GM18873 (cell line): ENCODE results near the gene EDDM13.
"Not testable (repeated sequence)": the region's sequence is repeated elsewhere in the genome, so short reads cannot be mapped to it uniquely, and the experiment has no call there.

Experiments
- ATAC-seq: cut with Tn5 transposase; IDR thresholded peaks from one replicate; pipeline ENCODE4 v1.9.1; 2021; ENCODE audit warnings: mild to moderate bottlenecking, moderate library complexity, moderate number of reproducible peaks; ENCODE audit not compliant: unreplicated experiment, low FRiP score

Gene EDDM13

DNA sequence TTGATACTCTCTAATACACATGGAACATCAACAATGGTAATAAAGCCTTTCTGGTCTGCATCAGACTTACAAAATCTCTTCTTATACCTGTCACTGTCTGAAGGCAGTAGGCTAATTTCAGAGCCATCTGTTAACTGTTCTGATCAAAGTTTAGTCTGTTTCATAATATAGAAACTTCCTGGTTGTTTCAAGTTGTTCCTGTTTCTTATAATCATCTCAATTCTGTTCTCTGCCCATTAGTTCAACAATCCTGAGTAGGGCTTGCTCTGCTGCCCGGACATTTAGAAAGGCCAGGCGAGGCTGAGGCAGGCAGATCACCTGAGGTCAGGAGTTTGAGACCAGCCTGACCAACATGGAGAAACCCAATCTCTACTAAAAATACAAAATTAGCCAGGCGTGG lies 47.4 kb downstream of the EDDM13 start:
- no peak for ATAC-seq

DNA sequence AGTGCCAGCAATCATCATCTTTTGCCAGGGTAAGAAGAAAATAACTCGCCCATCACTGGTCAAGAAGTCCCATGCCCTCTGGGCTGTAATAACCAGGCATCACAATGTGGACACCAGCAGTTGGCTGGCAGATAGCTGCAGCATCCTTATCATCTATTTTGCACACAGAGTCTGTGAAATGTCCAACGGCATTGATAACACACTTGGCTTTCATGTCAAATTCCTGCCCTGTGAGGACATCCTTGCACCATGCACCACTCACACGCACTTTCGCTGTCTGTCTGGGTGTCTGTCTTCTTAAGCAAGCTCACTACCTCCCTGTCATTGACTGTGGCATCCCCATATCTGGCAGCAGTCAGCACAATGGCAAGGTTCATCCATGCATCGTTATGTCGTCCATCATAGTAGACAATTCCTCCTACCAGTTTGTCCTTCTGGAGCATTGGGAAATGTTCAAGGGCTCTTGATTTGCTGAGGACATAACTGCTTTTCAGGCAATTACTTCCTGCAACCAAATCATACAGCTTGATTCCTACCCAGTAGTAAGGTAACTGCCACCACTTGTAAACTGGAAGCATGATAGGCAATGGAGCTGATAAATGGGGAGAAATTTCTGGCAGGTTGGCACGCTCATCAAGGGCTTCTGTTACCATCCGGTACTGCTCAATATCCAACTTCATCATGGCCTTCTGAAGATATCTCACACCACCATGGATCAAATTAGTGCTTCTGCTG lies 48.9 kb downstream of the EDDM13 start:
- ATAC-seq = no peak

DNA sequence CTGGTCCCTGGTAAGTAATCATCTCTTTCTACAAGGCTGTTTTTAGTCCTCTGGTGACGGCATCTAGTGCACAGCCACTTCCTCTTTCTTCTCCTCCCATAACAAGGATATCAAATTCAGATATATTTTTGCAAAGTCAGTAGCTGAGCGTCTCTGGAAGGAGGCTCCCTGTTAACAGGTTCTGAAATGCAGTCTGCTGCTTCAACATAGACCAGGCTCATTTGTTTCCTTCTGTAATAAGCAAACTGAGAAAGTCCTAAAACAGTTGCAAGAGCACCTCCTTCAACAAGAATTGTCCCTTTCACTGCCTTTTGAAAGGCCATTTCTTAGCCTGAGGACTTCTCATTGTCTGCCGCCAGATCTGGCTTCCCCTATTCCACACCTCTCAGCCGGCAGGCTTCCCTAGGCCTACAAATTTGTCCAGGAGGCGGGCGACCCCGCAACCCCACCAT lies 49.5 kb downstream of the EDDM13 start:
- ATAC-seq = no peak

DNA sequence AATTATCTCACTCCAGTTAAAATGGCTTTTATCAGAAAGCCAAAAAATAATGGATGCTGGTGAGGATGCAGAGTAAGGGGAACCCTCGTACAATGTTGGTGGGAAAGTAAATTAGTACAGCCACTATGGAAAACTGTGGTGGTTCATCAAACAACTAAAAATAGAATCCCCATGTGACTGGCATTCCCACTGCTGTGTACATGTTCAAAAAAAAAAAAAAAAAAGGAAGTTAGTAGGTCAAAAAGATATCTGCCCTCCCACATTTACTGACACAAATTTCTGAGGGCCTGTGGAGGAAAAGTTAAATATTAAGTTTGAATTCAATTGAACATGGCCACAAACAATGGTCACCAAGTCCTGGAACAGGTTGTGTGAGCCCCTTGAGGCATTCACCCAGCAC lies 51.9 kb downstream of the EDDM13 start:
- ATAC-seq = no peak

DNA sequence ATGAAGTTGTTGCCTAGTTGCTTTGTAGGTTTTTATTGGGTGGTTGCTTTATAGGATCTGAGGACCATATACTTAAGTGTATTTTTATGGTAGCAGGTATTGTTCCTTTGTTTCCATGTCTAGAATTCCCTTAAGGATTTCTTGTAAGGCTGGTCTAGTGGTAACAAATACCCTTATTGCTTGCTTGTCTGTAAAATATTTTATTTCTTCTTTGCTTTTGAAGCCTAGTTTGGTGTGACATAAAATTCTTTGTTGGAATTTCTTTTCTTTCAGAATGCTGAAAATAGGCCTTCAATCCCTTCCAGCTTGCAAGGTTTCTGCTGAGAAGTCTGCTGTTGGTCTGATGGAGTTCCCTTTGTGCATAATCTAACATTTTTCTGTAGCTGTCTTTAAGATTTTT lies 60.1 kb downstream of the EDDM13 start:
- ATAC-seq = no peak

DNA sequence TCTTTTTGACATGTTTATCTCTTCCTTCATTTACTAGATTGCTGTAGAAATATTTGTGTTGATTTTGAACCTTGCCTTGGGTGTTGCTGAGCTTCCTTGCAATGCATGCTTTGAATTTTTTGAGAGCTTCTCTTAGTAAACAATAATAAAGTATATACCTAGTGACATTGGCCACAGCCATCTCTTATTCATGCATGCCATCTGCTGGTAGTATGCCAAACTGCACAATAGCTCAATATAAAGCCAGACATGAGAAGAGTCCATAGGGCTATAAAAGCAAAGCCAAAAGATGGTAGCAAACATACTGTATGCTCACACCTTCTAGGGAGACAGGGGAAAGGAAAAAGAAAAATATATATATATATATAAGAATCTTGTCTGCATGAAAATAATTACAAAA lies 61.0 kb downstream of the EDDM13 start:
- ATAC-seq = no peak

DNA sequence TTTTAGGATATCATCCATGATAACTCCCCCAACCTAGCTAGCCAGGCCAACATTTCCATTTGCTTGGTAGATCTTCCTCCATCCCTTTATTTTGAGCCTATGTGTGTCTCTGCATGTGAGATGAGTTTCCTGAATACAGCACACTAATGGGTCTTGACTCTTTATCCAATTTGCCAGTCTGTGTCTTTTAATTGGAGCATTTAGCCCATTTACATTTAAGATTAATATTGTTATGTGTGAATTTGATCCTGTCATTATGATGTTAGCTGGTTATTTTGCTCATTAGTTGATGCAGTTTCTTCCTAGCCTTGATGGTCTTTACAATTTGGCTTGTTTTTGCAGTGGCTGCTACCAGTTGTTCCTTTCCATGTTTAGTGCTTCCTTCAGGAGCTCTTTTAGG lies 62.8 kb downstream of the EDDM13 start:
- not testable (repeated sequence) for ATAC-seq

DNA sequence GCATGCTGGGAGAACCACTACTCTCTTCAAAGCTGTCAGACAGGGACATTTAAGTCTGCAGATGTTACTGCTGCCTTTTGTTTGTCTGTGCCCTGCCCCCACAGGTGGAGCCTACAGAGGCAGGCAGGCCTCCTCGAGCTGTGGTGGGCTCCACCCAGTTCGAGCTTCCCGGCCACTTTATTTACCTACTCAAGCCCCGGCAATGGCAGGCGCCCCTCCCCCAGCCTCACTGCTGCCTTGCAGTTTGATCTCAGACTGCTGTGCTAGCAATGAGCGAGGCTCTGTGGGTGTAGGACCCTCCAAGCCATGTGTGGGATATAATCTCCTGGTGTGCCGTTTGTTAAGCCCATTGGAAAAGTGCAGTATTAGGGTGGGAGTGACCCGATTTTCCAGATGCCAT lies 64.5 kb downstream of the EDDM13 start:
- ATAC-seq = not testable (repeated sequence)

DNA sequence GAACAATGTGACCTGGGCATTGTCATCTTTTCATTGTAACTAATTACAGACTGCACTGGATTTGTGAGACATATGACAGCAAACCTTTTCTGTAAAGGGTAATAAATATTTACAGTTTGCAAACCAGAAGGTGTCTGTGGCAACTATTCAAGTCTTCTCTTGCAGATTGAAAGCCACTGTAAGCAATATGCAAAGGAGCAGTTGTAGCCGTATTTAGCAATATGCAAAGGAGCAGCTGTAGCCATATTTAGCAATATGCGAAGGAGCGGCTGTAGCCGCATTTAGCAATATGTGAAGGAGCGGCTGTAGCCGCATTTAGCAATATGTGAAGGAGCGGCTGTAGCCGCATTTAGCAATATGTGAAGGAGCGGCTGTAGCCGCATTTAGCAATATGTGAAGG lies 66.5 kb downstream of the EDDM13 start:
- ATAC-seq = not testable (repeated sequence)

DNA sequence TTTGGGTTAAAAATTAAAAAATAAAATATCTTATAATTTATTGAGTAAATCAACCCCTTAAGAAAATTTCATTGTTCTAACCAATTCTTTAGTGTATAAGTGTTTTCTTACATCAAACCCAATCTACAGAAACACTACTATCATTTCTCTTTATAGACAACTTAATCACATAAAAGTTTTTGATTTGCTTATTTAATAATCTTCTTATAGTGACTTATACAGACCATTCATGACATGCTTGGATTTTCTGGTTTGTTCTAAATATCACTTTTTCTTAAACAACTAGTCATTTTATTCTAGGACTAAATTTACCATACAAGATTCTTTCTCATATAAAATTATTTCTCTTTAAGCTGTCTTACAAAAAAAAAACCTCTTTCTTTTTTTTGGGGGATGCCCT lies 69.4 kb downstream of the EDDM13 start:
- no peak for ATAC-seq

DNA sequence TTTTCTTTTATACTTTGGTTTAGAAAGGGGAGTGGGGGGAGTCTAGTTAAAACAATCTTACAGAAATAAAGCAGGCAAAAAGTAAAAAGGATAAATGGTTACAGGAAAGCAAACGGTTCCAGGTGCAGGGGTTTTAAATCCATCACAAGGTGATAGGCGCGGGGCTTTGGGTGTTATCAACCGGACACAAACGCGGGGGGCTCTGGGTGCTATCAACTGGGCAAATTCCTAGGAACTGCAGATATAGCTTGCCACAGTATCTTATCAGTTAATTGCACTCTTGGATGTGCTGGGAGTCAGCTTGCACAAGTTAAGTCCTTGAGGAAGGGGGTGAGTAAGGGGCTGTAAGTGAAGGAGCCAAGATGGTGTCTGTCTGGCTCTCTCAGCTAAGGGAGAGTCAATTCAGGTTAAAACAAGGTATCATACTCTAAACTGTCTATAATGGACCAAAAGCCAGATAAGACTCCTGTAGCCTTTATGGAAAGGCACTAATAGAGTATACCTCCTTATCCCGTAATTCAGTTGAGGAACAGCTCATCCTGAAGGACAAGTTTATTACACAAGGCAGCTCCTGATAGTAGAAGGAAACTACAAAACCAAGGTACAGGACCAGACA lies 74.7 kb downstream of the EDDM13 start:
- no peak for ATAC-seq

DNA sequence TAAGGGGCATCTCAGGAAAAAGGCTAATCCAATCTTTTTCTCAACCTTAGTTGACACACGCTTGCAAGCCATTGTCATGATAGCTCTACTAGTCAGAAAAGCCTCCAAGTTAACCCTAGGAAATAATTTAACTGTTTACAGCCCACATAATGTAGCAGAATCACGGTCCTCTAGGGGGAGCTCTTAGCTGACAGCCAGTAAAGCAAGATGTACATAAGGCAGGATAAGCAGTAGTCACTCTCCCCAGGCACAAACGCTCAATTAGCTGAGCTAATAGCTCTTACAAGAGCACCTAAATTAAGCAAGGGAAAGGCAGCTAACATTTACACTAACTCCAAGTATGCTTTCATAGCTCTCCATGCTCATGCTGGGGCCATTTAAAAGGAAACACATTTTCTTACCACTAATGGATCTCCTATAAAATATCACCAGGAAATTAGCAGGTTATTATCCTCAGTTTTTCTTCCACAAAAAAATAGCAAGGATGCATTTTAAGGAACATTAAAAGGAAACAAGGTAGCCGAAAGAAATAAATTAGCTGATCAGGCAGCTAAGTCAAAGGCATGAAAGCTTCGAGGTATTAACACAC lies 75.8 kb downstream of the EDDM13 start:
- no peak for ATAC-seq

DNA sequence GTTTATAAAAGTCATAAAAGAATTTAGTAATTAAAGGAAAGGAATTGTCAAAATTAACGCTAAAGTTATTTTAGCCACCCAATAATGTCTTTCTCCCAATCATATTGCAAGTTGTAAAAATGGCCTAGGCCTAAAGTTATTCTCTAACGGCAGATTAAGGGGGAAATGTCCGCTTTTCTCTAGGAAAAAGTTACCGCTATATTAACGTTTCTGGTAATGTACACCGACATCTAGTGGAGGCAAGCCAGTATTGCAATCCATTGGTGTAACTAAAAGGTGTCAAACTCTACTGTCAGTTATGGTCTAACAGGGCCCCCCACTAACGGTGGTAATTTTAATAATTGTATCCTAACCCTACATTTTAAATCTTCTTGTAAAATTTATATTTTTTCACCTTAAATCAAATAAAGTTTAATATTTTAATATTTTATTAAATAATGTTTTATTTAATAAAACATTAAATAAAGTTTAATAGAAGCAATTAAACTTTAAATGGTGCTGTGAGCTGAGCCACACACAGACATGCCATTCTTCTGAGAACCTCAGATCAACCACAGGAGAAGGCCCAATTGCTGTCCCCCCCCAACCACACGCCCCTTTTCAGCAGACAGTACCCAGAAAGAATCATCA lies 78.0 kb downstream of the EDDM13 start:
- ATAC-seq = no peak

DNA sequence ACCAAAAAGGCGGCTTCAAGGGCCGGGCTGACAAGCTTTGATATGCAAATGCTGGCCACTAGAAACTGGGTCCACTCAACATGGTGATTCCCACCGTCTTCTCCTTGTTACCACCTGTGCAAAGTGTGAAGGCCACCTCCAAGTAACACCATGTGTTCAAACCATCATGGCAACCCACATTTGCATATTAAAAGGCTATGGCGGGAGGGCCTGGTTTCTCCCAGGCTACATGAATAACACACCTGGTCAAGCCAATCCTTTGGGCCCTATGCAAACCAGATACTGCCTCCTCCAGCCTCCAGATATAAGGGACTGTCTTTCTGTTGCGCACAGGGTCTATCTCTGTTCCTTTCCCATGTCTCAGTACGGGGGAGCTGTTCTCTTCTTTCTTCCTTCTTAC lies 78.7 kb downstream of the EDDM13 start:
- no peak for ATAC-seq

DNA sequence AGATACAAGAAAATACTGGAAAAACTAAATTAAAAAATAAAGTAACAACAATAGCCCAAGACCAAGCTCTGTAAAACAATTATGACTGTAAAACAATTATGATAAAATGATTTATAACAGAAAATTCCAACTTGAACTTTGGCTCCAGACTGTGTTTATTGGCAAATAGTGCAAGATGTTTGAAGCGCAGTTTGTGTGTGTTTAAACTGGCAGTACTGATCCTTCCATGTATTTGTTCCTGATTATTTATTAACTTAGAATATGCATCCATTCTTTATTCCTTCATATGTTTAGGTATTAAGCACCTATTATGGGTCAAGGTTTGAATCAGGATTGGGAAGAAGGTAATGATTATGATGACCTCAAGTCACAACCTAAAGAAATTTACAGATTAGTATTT lies 83.0 kb downstream of the EDDM13 start:
- no peak for ATAC-seq

DNA sequence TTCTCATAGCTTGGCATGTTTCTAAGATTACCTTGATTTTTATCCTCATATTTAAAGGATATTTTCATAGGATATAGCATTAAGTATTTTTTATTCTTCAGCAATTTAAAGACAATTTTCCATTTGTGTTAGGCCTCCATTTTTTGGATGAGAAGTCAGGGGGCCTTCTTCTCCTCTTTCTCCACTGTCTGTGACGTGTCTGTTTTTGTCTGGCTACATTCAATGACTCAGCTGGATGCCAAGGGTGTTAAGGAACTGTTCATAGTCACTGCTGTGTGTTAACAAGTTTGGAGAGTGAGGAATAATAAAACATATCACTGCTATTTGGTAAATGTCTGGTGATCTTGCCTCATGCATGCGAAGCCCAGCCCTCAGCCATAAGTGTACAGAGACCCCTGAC lies 84.4 kb downstream of the EDDM13 start:
- ATAC-seq = no peak
